ENCODE measurements around the gene PRMT7. TPM values are rescaled to one million over a fixed set of nuclear protein-coding genes. Genes with fewer than 3 reads are reported as not detected.

PRMT7 gene
- total RNA-seq, 1 experiment from 2014 or later = 46.4 TPM

GRCh38 chr16:68362262-68362913 is 51.6 kb downstream of the PRMT7 start:
- Histone ChIP-seq H3K27me3 (ENCODE audit: low read length) (no peaks in the 10 kb centered on the region), H4K20me1 (ENCODE audit: low read length) (no peaks in the 10 kb centered on the region), H3K27ac (ENCODE audit: low read length) (no peak overlapping the region), H3K4me3 (ENCODE audit: low read length) (no peak overlapping the region), H3F3A (ENCODE audit: low read length, unreplicated experiment) (no peaks in the 10 kb centered on the region), H3K4me2 (ENCODE audit: low read length) (no peak overlapping the region), H3K79me2 (ENCODE audit: low read length) (no peaks in the 10 kb centered on the region), H3K9ac (ENCODE audit: low read length) (no peak overlapping the region), H3K4me1 (ENCODE audit: insufficient read depth, low read length) (no peaks in the 10 kb centered on the region), H2AFZ (ENCODE audit: low read length) (no peak overlapping the region), H3K9me3 (ENCODE audit: low read length) (no peaks in the 10 kb centered on the region), H3K36me3 (ENCODE audit: low read depth, low read length) (no peaks in the 10 kb centered on the region), H3K9me2 (replicated peaks; ENCODE audit: low read length) (no peaks in the 10 kb centered on the region)
- intact Hi-C loops (cut with micrococcal nuclease) = no loop called here
- ChIA-PET POLR2A (ENCODE audit: unreplicated experiment) (no interaction called here), CTCF (interaction anchor here (0.7 kb wide), 1 partner anchor 1124 kb away, joined by 3 read pairs; no protein-coding TSS in a partner anchor)
- BruUV-seq (replicated peaks) = no TSS peak
- DNase-seq = no peak
- no peak for ATAC-seq
- TF ChIP-seq EZH2 (IDR thresholded peaks at IDR 0.05; ENCODE audit: low read length, unreplicated experiment) (no peak), EZH2phosphoT487 (IDR thresholded peaks at IDR 0.05; ENCODE audit: borderline replicate concordance, low read length) (no peak), CTCF (conservative IDR thresholded peaks at IDR 0.05; ENCODE audit: low read depth, low read length) (no peak)

- H3K9ac ChIP-seq (ENCODE audit: low read length) = no peak overlapping the region
- CTCF ChIA-PET = no interaction called here
- no peaks in the 10 kb centered on the region for H3F3A ChIP-seq (ENCODE audit: low read length, unreplicated experiment)
- intact Hi-C loops (cut with micrococcal nuclease) = no loop called here
- no peak for TF ChIP-seq EZH2phosphoT487 (IDR thresholded peaks at IDR 0.05; ENCODE audit: borderline replicate concordance, low read length)
- no peak for TF ChIP-seq EZH2 (IDR thresholded peaks at IDR 0.05; ENCODE audit: low read length, unreplicated experiment)
- no peak for TF ChIP-seq CTCF (conservative IDR thresholded peaks at IDR 0.05; ENCODE audit: low read depth, low read length)
- ATAC-seq (no peak), DNase-seq (no peak)
- no peak overlapping the region for H3K4me3 ChIP-seq (ENCODE audit: low read length)
- no peaks in the 10 kb centered on the region for H3K9me3 ChIP-seq (ENCODE audit: low read length)
- no peak overlapping the region for H3K4me2 ChIP-seq (ENCODE audit: low read length)
- H3K27ac ChIP-seq (ENCODE audit: low read length) = no peak overlapping the region
- H3K27me3 ChIP-seq (ENCODE audit: low read length) = no peaks in the 10 kb centered on the region
- no peaks in the 10 kb centered on the region for H3K9me2 ChIP-seq (replicated peaks; ENCODE audit: low read length)
- no peaks in the 10 kb centered on the region for H3K36me3 ChIP-seq (ENCODE audit: low read depth, low read length)
- H2AFZ ChIP-seq (ENCODE audit: low read length) = no peak overlapping the region
- no peaks in the 10 kb centered on the region for H3K4me1 ChIP-seq (ENCODE audit: insufficient read depth, low read length)
- no TSS peak for BruUV-seq (replicated peaks)
- no peaks in the 10 kb centered on the region for H4K20me1 ChIP-seq (ENCODE audit: low read length)
- POLR2A ChIA-PET (ENCODE audit: unreplicated experiment) = no interaction called here
- no peaks in the 10 kb centered on the region for H3K79me2 ChIP-seq (ENCODE audit: low read length)
These were observed 52.3 kb downstream of the PRMT7 start for GRCh38 chr16:68362947-68363657.
